DMS53 (cell line): ENCODE results near the gene CBX5.
"Not testable (repeated sequence)": the region's sequence is repeated elsewhere in the genome, so short reads cannot be mapped to it uniquely, and the experiment has no call there.

Experiments used
- DNase-seq: peaks from one replicate; lab custom pipeline; 2025; lab: John Stamatoyannopoulos, UW

Gene CBX5

DNA sequence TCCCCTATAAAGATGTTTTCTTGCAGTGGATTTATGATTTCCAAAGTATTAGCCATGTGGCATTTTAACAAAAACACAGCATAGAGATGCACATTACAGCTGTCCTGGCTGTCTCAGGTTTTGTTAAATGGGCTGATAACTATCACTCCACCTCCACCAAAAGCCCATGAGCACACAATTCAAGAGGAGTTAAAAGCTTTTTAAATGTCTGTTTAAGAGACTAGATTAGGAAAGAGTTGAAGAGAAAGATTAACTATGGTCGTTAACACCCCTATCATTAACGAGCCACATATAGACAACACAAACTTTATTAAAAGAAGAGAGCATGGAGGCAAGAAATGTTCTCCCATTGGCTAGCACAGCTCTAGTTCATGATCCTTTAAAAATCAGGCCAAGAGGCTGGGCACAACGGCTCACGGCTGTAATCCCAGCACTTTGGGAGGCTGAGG, 14.5 kb downstream of the CBX5 start:
- DNase-seq, result no peak

DNA sequence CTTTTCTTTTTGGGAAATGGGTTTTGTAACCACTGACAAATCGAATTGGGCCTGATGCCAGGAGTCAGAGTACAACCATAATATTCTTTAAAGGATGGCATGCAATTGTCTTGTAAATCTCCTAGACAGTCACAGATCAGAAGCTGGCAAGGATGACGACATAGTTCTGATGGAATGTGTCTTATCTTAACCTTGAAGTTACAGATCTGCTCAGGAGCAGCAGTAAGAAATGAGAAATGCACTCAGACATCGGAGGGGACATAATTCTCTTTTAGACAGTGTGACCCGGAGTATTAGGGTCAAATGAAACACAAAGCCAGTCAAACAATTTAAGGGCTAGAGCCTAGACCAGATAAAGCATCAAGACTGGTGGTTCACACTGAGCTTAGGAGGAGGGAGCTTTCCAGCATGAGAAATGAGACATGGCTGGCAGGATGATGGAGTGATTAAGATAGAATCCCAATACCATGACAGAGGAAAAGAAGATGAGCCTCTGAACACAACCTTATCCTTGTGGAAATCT, 17.5 kb downstream of the CBX5 start:
- DNase-seq, result no peak

DNA sequence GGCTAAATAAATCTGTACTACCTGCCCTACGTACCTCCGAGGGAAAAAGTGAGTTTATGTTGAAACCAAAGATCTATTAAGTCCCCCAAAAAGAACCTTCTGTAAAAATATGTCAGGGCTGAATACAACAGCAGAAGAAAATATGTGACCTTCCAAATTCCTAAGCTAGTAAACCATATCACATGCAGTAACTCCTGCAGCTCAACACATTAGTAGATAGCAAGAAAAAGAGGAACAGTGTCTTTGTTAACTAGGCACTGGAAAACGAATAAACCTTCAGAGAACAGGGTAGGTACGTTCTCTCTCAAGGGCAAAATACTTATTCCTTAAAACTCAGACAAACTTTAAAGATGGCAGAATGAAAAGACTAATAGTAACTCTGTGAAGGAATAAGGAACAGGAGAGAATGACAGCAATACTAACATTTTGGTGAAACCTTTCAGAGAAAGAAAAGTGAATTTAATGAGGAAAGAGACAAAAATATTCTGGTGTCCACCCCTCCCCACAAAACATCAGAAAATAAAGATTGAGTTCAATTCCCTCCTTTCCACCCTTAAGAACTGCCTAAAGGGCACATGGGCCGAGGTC, 18.0 kb downstream of the CBX5 start:
- DNase-seq, result no peak

DNA sequence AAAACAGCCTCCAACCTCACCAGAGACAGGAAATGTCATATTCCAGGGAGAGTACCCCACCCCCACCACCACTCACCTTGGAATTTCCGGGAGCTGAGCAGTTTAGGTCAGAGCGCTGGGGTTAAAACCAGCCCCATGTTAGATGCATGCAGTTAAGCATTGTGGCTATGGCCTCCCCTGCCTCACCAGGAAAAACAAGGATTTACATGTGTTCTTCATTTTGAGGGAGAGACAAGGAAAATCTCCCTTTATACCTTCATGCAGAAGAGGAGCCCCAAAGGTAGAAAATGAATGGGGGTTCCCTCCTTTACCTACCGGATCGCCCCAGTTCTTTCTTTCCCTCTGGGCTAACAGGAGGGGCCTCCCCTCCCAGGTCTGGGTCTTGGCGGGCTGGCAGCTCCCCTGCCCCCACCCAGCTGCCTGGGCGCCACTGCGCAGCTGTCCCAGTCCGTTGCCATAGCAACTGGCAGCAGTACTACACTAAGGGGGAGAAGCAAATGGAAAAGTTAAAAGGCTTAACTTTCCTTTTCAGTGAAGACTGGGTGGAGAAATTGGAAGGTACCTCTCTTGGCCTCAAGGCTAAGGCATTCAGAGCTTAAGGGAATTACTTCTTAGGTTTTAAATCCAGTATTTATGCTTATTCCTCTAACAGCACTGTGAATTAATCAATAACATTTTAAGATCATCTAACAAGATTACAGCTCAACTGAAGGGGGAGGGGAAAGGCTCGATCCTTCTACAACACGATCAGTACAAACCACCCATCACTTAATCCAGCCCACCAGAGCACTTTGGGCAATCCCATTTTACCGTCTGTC, 20.5 kb downstream of the CBX5 start:
- DNase-seq, result peak; percentile 98

DNA sequence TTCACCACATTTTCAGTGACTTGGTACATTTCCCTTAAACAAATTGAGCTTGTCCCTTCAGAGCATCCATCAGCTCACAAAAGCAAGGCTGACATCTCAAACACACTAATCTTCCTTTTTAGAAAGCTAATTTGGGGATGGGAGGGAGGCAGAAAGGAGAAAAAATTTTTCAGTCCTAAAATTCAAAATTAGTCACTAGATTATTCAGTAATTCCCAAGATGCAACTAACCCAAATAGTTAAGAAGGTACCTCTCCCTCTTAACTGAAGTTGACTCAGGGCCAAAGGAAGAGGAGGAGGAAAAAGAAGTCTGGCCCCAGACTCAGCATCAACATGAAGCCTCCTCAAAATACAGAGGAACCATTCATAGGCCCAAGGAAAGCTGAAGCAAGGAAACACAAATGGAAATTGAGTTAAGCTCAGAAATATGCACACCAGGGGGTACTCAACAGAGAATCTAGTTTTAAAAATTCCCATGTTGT, 21.7 kb downstream of the CBX5 start:
- peak; percentile 30 for DNase-seq

DNA sequence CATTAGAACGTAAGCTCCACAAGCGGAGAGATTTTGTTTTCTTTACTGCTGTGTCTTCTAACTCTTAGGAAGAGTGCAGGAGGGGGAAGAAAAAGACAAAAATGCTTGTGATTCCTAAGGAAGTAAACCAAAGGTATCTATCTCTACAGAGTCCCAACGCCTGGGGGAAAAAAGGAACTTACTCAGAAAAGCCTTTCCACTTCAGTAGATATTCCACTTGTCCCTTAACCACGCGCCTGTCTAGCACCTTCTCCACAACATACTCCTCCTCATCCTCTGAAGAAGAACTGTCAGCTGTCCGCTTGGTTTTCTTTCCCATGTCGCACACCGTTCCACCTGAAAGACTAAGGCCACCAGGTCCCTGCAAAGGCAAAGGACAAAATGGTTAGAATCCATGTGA, 22.6 kb downstream of the CBX5 start:
- DNase-seq, result no peak

DNA sequence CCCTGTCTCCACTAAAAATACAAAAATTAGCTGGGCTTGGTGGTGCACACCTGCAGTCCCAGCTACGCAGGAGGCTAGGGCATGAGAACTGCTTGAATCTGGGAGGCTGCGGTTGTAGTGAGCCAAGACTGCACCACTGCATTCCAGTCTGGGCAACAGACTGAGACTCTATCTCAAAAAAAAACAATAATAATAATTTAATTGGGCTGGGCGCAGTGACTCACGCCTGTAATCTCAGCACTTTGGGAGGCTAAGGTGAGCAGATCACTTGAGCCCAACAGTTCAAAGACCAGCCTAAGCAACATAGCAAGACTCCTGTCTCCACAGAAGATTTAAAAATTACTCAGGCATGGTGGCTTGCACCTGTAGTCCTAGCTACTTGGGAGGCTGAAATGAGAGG, 26.7 kb downstream of the CBX5 start:
- no peak for DNase-seq

DNA sequence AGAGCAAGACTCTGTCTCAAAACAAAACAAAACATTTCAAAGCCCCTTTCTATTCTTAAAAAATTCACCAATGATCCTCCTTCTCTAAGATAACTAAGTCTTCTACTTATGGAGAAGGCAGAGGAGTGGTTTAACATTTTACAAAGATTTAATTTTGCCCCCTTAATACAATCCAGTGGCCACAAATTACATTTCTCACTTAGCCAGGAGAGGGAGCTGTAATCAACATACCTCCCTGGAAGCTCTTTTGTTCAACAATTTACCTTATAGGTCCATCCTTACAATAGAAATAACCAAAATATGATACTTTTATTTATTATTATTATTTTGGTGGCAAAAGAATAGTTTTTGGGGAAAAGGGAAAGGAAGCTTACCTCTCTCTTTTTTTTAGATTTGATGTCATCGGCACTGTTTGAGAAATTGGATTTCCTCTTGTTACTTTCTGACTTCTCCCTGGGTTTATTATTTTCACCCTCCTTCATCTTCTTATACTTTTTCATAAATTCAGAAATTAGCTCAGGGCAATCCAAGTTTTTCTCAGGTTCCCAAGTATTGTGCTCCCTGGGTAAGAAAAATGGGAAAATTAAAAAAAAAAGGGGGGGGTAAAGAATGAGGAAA, 28.1 kb downstream of the CBX5 start:
- DNase-seq, result peak; percentile 73

DNA sequence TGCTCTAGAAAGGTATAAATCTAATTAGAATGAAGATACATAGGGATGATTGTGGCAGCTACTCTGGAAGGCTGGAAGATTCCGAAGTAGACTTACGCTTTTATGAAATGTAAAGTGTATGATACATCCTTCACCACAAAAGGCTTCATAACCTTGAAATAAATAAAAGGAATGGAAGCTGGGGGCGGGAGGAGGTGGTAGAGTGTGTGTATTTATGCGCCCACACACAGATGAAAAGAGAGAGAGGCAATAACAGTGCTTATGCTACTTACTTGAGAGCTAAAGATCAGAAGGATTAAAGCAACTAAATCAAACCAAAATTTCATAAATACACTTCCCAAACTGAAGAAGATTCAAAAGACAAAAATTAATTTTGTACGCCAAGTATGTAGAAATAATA, 30.4 kb downstream of the CBX5 start:
- DNase-seq, result no peak

DNA sequence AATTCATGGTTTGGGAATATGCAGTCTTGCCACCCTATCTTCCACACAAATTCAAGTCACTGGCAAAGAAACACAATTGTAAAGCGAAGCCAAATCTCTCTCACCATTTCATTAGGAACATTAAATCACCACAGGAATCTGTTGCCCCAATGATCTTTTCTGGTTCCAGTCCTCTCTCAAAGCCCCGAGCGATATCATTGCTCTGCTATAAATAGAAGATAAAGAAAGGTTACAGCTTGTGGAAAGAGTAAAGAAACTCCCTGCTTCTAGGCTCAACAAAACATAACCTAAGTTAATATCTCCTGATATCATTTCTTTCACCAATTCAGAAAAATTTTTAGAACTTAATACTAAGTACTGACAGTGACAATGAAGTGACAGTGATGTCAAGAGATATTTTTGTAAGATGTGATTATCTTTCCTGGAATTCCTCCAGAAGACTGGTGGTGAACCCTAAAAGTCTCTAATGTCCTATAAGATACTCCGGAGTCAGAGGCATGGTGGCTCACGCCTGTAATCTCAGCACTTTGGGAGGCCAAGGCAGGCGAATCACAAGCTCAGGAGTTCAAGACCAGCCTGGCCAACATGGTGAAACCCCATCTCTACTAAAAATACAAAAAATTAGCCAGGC, 33.8 kb downstream of the CBX5 start:
- no peak for DNase-seq

DNA sequence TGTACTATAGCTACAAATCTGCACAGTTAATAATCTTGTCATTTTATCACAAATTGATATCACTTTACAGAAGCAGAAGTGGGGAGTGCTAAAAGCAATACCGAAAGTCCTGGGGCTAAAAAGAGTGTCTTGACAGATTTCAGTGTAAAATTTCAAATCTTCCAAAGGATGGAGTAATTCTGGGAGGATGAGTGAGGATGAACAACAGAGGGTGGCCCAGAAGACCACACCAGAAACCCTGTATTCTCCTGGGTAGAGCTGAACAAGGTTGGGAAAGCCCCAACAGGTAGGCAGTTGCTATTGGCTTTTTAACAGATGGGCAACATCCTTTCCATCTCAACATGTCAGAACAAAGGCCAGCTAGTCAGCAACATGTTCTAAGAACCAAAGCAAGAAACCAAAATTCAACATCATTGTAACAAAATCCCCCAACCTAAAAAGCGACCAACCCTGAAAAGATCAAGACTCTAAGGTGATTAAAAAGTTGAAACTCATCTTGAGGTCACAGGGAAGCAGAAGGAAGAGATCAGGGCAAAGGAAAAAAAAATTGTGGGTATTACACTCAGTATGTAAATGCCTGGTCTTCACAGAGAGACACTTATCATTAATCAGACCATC, 38.8 kb downstream of the CBX5 start:
- no peak for DNase-seq

DNA sequence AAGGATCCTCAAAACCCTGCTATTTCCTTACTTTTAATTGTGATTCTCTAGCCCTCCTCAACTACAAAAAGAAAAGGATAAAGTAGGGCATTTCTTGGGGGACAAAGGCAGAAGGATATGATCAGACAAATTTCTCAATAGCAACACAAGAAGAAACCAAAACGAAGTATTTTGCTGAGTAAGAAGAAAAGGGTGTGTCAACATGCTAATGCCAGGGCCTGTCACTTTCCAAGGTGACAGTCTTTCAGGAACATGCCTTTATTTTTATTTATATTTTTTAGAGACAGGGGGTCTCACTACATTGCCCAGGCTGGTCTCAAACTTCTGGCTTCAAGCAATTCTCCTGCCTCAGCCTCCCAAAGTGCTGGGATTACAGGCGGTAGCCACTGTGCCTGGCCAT, 39.8 kb downstream of the CBX5 start:
- DNase-seq, result no peak

DNA sequence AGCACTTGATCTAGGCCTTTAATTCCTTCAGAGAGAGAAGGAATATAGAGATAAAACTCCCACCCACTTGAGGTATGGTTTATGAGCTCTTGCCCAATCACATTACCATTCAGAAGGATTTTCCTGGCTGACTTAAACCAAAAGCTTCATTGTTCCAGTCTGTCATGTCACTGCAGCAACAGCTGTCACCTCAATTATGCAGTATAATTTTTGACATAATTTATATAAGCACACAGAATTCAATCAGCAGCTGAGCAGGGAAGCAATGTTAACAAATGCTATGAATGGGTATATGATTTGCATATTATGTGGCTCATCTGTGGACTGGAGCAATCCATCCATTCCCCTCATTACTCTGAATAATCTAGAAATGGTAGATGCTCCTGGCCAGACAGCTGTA, 40.3 kb downstream of the CBX5 start:
- DNase-seq, result no peak

DNA sequence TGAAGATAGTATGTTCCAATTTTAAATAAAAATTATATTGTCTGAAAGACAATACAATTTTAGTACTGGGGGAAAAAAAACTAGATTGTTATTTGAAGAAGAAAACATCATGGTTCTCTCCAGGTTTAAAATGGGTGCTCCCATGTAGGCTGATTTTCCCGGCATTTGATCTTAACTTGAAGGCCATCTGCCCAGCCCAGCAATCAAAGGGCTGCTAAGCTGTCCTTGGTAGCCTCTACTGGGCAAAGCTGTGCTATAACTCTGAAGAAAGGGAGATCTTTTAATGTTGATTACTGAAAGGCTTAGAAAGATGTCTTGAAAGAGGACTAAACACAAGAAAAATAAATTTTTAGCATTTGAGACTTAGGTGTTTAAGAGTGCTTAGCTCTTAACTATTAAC, 41.4 kb downstream of the CBX5 start:
- no peak for DNase-seq

DNA sequence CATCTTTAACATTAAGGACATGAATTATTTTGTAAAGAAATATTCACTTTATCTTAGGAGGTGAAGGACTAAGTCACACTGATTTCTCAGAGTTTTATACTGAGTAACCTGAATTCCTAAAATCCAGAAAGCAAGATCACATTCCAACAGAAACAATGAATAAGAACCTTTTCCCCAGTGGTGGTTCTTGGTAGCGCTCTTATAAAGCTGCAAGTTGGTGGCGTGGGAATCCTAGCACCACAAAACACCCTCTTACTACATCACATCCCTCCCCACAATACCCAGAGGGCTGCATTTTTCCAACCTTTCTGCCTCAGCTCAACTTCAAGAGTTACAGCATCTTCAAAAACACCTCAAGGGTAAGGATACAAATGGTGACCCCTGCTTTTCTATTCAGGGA, 47.1 kb downstream of the CBX5 start:
- no peak for DNase-seq

DNA sequence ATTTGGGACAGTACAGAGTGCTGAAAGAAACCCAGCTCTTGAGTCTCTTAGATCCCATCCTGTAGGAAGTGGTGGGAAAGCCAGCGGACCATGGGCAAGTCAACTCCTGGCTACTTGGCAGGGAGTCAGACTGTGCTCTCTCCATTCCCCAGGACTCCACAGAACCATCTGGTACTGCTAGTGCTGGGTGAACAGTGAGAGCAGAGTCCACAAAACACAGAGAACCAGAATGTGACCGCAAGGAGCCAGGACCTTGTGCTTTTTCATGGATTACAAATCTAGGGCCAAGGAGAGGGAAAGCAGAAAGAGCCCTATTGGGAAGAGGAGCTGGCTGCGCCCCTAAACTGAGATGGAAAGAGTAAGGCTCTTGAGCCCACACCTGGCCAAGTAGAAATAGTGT, 48.7 kb downstream of the CBX5 start:
- DNase-seq, result not testable (repeated sequence)

DNA sequence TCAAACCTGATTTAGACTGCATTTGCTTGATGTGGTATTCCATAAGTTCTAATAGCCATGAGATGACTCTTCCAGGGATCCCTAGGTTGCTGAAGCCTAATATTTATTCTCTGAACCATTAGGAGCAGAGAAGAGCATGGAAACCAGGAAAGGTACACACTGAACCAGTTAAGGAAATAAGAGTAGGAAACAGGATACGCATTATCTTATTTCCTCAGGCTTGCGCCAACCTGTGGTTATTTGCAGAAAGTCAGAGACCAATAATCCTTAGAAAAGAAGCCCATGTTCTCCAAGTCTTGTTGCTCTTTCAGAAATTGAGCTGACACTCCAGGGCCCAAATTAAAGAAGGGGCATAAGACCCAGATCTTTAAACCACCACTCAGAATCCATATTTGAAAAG, 49.4 kb downstream of the CBX5 start:
- DNase-seq, result no peak

DNA sequence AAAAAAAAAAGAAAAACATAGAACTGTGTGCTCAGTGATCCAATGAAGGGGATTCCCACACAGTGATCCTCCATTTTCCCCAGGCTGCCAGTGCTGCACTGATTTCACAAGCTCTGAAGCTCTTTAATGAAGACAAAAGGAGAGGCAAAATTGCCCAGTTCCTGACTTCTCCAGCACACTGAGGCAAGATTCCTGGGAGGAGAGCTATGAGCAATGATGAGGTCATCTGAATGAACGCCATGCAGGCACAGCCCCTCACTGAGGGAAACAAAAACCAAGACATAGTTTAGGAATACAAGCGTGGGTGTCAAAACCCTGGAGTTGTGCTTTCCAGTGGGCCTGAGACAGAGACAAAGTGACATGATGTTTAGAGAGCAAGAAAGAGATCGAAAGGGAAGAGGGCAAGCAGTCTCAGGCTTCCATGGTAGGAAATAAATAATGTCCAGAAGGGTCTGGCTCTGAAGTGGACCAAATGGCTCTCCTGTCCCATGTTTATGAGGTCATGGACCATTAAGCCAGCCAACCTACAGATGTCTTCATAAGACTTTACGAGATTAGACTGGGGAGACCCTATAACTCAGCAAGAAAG, 50.2 kb downstream of the CBX5 start:
- no peak for DNase-seq

DNA sequence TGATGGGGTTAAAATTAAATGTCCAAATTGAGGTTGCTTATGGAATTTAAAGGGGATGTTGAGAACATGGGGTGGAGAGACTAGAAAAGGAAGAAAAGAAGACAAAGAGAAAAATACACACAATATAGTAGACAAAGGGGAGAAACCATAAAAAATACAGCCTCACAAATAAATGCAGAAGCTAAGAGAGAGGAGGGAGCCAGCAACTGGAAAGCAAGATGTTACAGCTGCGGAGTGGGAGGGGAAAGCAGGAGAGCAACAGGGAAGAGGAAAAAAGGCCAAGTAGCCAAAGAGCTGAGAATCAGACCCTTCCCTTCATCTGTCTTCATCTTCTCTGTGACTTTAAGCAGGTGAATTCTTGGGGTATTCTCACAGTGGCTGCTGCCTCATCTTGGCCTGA, 51.5 kb downstream of the CBX5 start:
- DNase-seq, result no peak

DNA sequence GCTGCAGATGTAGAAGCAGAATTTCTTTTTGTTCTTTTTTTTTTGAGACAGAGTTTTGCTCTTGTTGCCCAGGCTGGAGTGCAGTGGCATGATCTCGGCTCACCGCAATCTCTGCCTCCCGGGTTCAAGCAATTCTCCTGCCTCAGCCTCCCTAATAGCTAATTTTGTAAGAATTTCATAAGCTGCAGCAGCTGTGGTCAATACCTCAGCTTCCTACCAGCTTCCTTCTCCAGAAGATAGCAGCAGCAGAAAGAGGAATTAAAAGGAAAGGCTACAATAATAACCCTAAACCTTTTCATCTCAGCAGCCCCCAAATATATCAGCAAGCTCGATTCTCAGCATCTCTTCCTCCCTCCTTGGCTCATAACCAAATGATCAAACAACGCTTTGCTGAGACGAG, 52.0 kb downstream of the CBX5 start:
- not testable (repeated sequence) for DNase-seq

DNA sequence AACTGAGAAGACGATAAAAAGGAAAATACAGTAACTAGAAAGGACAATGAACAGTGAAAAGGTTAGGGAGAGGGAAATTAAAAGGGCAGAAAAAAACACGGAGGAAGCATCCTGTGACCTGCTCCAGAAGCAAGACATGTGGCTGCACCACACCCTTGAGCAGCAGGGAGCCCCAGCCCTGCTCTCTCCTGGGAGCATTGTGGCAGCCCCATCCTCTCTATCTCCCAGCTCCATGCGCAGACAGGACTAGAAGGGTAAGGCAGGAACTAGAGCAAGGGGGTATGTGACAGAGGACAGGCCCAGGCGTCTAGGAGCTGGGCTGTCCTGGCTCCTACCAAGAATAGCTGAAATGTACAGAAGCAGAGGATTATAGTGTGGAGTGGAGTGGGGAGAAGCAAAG, 52.5 kb downstream of the CBX5 start:
- DNase-seq, result no peak

DNA sequence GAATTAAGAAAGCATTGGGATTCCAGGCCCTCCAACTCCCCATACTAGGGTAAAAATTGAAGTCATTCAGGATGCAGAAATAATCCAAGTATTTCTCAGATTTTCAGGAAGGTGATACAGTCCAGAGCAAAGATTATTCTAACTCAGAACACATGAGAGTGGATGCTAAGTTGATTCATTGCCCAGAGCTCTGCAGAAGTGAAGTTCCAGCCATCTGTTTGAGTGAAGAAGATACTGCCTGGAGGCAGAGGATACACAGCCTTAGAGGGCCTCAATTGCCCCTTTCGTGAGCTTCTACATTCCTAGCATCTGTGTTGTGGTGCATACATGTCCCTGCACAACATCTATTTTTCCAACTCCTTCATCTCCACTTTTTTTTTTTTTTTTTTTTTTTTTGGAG, 54.3 kb downstream of the CBX5 start:
- no peak for DNase-seq
